ENCODE data around the gene HIF3A. TPM values are rescaled to one million over a fixed set of nuclear protein-coding genes. Genes with fewer than 3 reads are reported as not detected.

HIF3A gene
- total RNA-seq = not detected

GRCh38 chr19:46296722-46297461 is at the start of gene HIF3A:
Gene HIF3A (plus strand): TSS chr19:46297042. CDS start chr19:46297077, 35 bp downstream.

GRCh38 chr19:46346821-46347571 is 50.2 kb downstream of the HIF3A start, which contains the start of gene PPP5C:
Gene PPP5C (plus strand): TSS chr19:46347087. CDS start chr19:46347097, 10 bp downstream.

Small RNA genes lying within 50 kb of the gene (small RNA-seq; reads per million reads assigned to genes)
- gene RNU6-924P = 0 reads per million in 2 donors

Other genes with a start within 250 kb of the HIF3A start
- gene IGFL3, start 172.4 kb upstream of the HIF3A start, total RNA-seq = not detected
- gene IGFL2, start 148.8 kb upstream of the HIF3A start, total RNA-seq = not detected
- not detected for gene IGFL1, start 67.3 kb upstream of the HIF3A start, total RNA-seq
- gene PPP5C, start 50.0 kb downstream of the HIF3A start, total RNA-seq = 10 to 100 TPM; 59.5 to 96.9 TPM
- 1 to 10 TPM; 2.4 to 5.7 TPM for gene CCDC8, start 116.5 kb downstream of the HIF3A start, total RNA-seq
- gene PNMA8C, start 131.9 kb downstream of the HIF3A start, total RNA-seq = under 1 TPM in 1 of 2 donors, not detected in 1; under 0.01 TPM
- gene PNMA8A, start 174.5 kb downstream of the HIF3A start, total RNA-seq = 10 to 100 TPM in 1 of 2 donors, under 1 TPM in 1; 1.00 to 13.1 TPM
- gene PNMA8B, start 198.8 kb downstream of the HIF3A start, total RNA-seq = 1 to 10 TPM in 1 of 2 donors, under 1 TPM in 1; 0.67 to 1.7 TPM